ENCODE results near the gene DENND4C. TPM values are rescaled to one million over a fixed set of nuclear protein-coding genes. Genes with fewer than 3 reads are reported as not detected.

Gene DENND4C
- total RNA-seq, 1 experiment from 2014 or later, result 40.1 TPM

Other genes with a start within 250 kb of the DENND4C start
- gene SAXO1, start 197.5 kb upstream of the DENND4C start, total RNA-seq (2022), result 0.20 TPM in 1 of 2 replicates, not detected in the other
- 37.8 and 44.7 TPM in 2 replicates for gene RRAGA, start 181.3 kb upstream of the DENND4C start, total RNA-seq (2022)
- gene HAUS6, start 127.8 kb upstream of the DENND4C start, total RNA-seq (2022), result 15.0 and 15.2 TPM in 2 replicates
- 57.8 and 64.2 TPM in 2 replicates for gene PLIN2, start 103.2 kb upstream of the DENND4C start, total RNA-seq (2022)
- gene RPS6, start 149.5 kb downstream of the DENND4C start, total RNA-seq (2022), result 1,720 and 1,761 TPM in 2 replicates
- 2.4 and 2.5 TPM in 2 replicates for gene ACER2, start 178.3 kb downstream of the DENND4C start, total RNA-seq (2022)

Measured in Caco-2 (cell line).